Measurements from ENCODE around the gene DCDC2C. TPM values are rescaled to one million over a fixed set of nuclear protein-coding genes. Genes with fewer than 3 reads are reported as not detected.

The DCDC2C gene
- total and polyA plus RNA-seq, 2 experiments from 2014 or later = not detected

DNA sequence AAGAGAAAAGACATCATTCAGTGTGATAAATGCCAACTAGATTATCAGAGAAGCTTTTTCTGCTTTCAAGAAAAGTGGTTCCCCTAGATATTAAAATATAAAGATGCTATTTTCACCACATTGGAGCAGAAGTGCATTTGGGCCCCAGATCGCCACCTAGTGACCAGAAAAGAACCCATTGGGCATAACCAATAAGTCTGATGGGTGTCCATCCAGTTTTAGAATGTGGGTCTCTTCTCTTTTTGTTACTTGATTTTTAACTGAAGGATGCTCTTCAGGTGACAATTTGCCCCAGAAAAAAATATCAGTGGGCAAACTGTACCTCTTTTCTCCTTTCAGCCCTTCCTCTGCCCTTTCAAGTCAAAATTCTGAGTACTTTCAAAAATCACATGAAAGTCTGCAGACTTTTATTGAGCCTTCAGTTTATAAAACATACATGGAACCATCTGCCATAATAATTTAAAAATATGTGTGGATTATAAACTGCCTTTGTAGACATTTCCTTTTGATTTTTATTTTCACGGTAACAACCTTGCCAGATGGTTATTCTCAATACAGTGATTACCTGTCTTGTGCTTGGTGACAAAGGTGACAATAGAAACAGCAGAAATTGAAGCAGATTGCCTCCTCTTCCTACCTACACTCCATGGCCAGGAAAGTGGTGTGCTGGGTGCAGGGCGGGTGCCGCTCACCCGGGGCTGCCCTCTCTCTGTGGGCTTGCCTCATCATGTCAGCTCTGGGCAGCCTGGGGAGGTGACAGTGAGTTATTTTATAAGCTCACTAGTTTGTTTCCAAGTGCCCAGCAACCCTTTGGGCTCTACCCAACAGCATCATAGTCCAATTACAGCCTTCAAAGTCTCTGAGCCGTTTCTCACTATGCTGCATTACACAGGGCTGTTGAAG lies 124.5 kb downstream of the DCDC2C start:
- no peak for TF ChIP-seq EZH2 (IDR thresholded peaks at IDR 0.05; ENCODE audit: borderline replicate concordance)
- TF ChIP-seq EZH2phosphoT487 (IDR thresholded peaks at IDR 0.05; ENCODE audit: low read depth, severe bottlenecking, unreplicated experiment) = no peak
- TF ChIP-seq, protein P1, sequence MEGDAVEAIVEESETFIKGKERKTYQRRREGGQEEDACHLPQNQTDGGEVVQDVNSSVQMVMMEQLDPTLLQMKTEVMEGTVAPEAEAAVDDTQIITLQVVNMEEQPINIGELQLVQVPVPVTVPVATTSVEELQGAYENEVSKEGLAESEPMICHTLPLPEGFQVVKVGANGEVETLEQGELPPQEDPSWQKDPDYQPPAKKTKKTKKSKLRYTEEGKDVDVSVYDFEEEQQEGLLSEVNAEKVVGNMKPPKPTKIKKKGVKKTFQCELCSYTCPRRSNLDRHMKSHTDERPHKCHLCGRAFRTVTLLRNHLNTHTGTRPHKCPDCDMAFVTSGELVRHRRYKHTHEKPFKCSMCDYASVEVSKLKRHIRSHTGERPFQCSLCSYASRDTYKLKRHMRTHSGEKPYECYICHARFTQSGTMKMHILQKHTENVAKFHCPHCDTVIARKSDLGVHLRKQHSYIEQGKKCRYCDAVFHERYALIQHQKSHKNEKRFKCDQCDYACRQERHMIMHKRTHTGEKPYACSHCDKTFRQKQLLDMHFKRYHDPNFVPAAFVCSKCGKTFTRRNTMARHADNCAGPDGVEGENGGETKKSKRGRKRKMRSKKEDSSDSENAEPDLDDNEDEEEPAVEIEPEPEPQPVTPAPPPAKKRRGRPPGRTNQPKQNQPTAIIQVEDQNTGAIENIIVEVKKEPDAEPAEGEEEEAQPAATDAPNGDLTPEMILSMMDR (IDR thresholded peaks at IDR 0.05; ENCODE audit: poor library complexity) = peak; percentile 60
- H3K27ac ChIP-seq = no peak overlapping the region
- DNase-seq (ENCODE audit: low spot score) = peak; percentile 42
- 66% methylated on average over 6 of the region's 6 CpGs for WGBS (ENCODE audit: low lambda C conversion rate, missing lambda C conversion rate)
- no peaks in the 10 kb centered on the region for H3K4me1 ChIP-seq (ENCODE audit: insufficient read depth)
- H3K27me3 ChIP-seq = no peaks in the 10 kb centered on the region
- no peaks in the 10 kb centered on the region for H4K20me1 ChIP-seq (ENCODE audit: insufficient read depth, poor library complexity, severe bottlenecking)
- no peak overlapping the region for H3K4me2 ChIP-seq
- no peaks in the 10 kb centered on the region for H3K79me2 ChIP-seq
- no peaks in the 10 kb centered on the region for H3K36me3 ChIP-seq (replicated peaks; ENCODE audit: insufficient read depth, low read depth)
- no peak overlapping the region for H2AFZ ChIP-seq
- H3K9me2 ChIP-seq (replicated peaks; ENCODE audit: insufficient read depth) = no peaks in the 10 kb centered on the region
- no peak overlapping the region for H3K4me3 ChIP-seq
- H3K9me3 ChIP-seq (ENCODE audit: low read depth) = no peaks in the 10 kb centered on the region

GRCh38 chr2:3830796-3831195 lies 127.4 kb downstream of the DCDC2C start:
- no peaks in the 10 kb centered on the region for H3K79me2 ChIP-seq
- H4K20me1 ChIP-seq (ENCODE audit: insufficient read depth, poor library complexity, severe bottlenecking) = no peaks in the 10 kb centered on the region
- H3K4me1 ChIP-seq (ENCODE audit: insufficient read depth) = no peaks in the 10 kb centered on the region
- no peaks in the 10 kb centered on the region for H3K9me2 ChIP-seq (replicated peaks; ENCODE audit: insufficient read depth)
- 85% methylated on average over 6 of the region's 6 CpGs for WGBS (ENCODE audit: low lambda C conversion rate, missing lambda C conversion rate)
- no peaks in the 10 kb centered on the region for H3K36me3 ChIP-seq (replicated peaks; ENCODE audit: insufficient read depth, low read depth)
- no peak overlapping the region for H2AFZ ChIP-seq
- H3K27me3 ChIP-seq = no peaks in the 10 kb centered on the region
- H3K4me2 ChIP-seq = no peak overlapping the region
- DNase-seq (ENCODE audit: low spot score) = no peak
- no peaks in the 10 kb centered on the region for H3K9me3 ChIP-seq (ENCODE audit: low read depth)
- TF ChIP-seq EZH2phosphoT487 (IDR thresholded peaks at IDR 0.05; ENCODE audit: low read depth, severe bottlenecking, unreplicated experiment) = no peak
- no peak for TF ChIP-seq EZH2 (IDR thresholded peaks at IDR 0.05; ENCODE audit: borderline replicate concordance)
- TF ChIP-seq, protein P1 (IDR thresholded peaks at IDR 0.05; ENCODE audit: poor library complexity) = no peak
- no peak overlapping the region for H3K4me3 ChIP-seq
- no peak overlapping the region for H3K27ac ChIP-seq

DNA sequence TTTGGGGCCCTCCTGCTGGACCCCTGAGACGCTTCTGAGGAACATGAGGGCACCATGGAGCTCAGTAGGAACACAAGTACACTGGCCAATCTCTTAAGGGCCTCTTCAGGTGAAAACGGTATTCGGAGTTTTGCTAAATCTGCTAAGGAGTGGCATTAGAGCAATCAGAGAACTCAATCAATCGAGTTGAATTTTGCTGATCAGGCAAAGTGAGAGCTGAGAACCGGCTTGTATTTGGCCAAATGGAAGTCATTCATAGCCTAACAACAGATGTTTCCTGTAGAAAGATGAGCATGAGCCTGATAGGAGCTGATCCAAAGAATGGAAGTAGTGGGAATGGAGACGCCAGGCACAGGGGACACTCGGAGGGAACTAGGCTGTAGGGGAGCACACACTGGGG lies 133.7 kb downstream of the DCDC2C start:
- DNase-seq (ENCODE audit: low spot score) = no peak
- H3K79me2 ChIP-seq = no peaks in the 10 kb centered on the region
- no peak overlapping the region for H3K4me3 ChIP-seq
- H3K9me2 ChIP-seq (replicated peaks; ENCODE audit: insufficient read depth) = no peaks in the 10 kb centered on the region
- no peaks in the 10 kb centered on the region for H3K9me3 ChIP-seq (ENCODE audit: low read depth)
- 93% methylated on average over 7 of the region's 7 CpGs for WGBS (ENCODE audit: low lambda C conversion rate, missing lambda C conversion rate)
- H4K20me1 ChIP-seq (ENCODE audit: insufficient read depth, poor library complexity, severe bottlenecking) = no peaks in the 10 kb centered on the region
- TF ChIP-seq, protein P1 (IDR thresholded peaks at IDR 0.05; ENCODE audit: poor library complexity) = no peak
- no peak for TF ChIP-seq EZH2phosphoT487 (IDR thresholded peaks at IDR 0.05; ENCODE audit: low read depth, severe bottlenecking, unreplicated experiment)
- TF ChIP-seq EZH2 (IDR thresholded peaks at IDR 0.05; ENCODE audit: borderline replicate concordance) = no peak
- H3K27ac ChIP-seq = no peak overlapping the region
- no peaks in the 10 kb centered on the region for H3K27me3 ChIP-seq
- H3K4me2 ChIP-seq = no peak overlapping the region
- no peak overlapping the region for H2AFZ ChIP-seq
- no peaks in the 10 kb centered on the region for H3K36me3 ChIP-seq (replicated peaks; ENCODE audit: insufficient read depth, low read depth)
- no peaks in the 10 kb centered on the region for H3K4me1 ChIP-seq (ENCODE audit: insufficient read depth)
